NK-92 (cell line): Measurements from ENCODE around the gene CEBPZOS.
"Not testable (repeated sequence)": the region's sequence is repeated elsewhere in the genome, so short reads cannot be mapped to it uniquely, and the experiment has no call there.

Source experiments
- DNase-seq: peaks from one replicate; lab custom pipeline; 2025; ENCODE audit not compliant: unreplicated experiment; lab: John Stamatoyannopoulos, UW

CEBPZOS gene

GRCh38 chr2:37190290-37190689 is 6.0 kb upstream of the CEBPZOS start:
- no peak for DNase-seq

GRCh38 chr2:37191253-37191652 is 5.0 kb upstream of the CEBPZOS start:
- DNase-seq, result no peak

DNA sequence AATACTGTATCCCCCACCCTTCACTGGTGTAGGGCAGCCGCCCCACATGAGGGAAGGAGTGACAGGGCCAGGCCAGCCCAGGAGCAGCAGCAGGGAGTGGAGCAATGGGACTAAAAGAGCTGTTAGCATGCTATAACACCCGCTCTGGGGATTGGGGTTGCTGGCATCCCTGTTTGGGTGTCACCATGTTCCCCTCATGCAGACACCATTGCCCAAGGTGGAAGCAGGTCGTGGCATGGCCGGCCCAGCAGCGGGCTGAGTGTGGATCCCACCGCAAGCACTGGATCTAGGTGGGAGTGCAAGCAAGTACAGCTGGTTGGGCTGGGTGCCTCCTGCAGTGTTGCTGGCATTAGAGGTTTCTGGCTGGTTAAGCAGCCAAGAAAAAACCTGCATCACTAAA is 4.5 kb upstream of the CEBPZOS start:
- DNase-seq, result no peak

GRCh38 chr2:37192551-37192950 is 3.7 kb upstream of the CEBPZOS start:
- no peak for DNase-seq

DNA sequence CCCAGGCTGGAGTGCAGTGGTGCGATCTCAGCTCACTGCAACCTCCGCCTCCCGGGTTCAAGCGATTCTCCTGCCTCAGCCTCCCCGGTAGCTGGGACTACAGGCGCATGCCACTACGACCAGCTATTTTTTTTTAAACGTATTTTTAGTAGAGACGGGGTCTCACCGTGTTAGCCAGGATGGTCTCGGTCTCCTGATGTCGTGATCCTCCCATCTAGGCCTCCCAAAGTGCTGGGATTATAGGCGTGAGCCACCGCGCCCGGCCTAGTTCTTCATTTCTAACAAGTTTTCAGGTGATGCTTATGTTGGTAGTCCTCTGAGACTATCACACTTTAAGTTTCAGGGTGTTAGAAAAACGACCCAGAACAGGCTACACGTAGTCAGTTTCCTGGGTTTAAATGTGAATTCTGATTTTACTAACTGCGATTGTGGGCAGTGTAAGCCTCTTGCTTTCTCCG is 405 bp upstream of the CEBPZOS start:
- DNase-seq, result not testable (repeated sequence)

- DNase-seq, result no peak
Observed at GRCh38 chr2:37198681-37199065, 2.4 kb downstream of the CEBPZOS start.

GRCh38 chr2:37201208-37201607 is 4.9 kb downstream of the CEBPZOS start:
- no peak for DNase-seq

GRCh38 chr2:37201766-37202165 is 5.5 kb downstream of the CEBPZOS start:
- DNase-seq, result no peak

GRCh38 chr2:37203708-37204107 is 7.4 kb downstream of the CEBPZOS start:
- DNase-seq, result no peak

DNA sequence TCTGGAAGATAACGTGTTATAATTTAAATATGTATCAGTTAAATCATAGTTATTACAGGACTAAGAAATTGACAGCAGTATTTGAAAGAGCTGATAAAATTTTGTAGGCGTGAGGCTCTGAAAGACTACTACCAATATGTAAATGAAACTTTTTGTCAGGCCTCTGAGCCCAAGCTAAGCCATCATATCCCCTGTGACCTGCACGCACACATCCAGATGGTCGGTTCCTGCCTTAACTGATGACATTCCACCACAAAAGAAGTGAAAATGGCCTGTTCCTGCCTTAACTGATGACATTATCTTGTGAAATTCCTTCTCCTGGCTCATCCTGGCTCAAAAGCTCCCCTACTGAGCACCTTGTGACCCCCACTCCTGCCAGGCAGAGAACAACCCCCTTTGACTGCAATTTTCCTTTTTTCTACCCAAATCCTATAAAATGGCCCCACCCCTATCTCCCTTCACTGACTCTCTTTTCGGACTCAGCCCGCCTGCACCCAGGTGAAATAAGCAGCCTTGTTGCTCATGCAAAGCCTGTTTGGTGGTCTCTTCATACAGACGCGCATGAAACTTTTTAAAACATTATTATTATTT is 8.9 kb downstream of the CEBPZOS start:
- not testable (repeated sequence) for DNase-seq

GRCh38 chr2:37205689-37206341 is 9.5 kb downstream of the CEBPZOS start:
- no peak for DNase-seq

GRCh38 chr2:37206760-37207159 is 10.5 kb downstream of the CEBPZOS start:
- not testable (repeated sequence) for DNase-seq

DNA sequence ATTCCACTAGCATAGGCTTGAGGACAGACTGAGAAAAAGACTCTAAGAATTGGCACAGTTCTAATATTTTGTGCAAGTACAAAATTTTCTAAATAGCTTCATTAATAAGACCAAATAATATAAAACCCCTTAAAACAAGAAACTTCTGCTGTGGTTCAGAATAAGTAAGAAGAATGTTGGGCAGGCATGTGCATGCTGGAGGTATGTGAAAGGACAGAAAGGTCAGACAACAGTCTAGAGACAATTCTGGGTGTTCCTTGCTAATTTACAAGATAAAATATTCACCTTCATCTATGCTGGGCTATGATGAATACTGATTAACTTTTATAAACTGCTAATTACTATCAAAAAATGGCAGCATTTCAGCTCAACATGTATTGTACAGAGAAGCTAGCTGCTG is 14.9 kb downstream of the CEBPZOS start:
- no peak for DNase-seq

DNA sequence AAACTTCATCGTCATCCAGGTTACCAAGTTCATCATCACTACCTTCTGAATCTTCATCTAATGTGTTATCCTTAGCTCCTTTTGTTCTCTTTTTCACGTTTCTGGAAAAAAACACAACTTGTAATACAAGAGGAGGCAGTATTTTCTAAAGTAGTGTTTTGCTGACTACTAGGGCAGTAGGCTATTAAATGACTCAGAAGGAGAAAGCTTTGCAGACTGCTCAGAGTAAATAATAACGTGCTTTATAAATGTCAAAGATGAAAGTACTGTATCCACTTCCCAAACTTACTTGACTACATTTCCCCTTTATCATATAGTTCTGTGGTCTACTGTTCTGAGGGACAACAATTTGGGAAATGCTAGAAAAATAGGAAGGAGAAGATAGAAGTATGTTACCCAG is 15.6 kb downstream of the CEBPZOS start:
- DNase-seq, result no peak

DNA sequence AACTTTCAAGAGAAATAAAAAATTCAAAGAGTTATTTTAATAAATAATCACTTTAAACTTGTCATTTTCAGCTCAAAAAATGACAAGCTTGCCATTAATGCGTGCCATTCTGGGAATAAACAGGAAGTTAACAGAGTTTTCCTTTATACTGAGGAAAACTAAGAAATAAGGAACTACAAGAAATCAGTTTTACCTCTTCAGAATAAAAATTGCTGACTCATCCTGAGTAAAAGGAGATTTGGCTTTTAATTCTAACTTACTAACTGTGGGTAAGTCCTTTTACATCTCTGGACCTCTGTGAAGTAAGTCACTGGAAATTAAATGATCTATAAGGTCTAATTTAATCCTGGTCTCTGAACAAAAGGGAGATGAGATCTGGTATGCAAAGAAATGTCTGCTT is 19.0 kb downstream of the CEBPZOS start:
- no peak for DNase-seq

- DNase-seq, result no peak
Observed at GRCh38 chr2:37219046-37219445, 22.8 kb downstream of the CEBPZOS start.

- no peak for DNase-seq
Observed at GRCh38 chr2:37223131-37223530, 26.8 kb downstream of the CEBPZOS start.

DNA sequence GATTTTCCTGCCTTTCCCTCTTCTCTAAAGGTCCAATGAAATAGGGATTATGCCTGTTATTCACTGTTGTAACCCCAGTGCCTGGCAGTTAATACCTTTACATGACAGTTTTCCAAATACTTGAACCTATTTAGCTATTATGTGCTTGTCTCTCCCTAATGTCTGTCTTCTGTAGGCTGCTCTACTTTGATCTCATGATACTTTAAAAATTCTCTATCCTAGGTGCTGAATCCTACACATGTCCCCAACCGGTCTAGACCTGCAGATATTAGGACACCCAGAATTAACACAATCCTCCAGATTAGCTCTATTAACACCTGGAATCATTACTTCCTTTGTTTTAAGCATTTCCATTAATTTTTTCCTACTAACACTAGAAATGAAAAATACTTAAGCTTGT is 27.8 kb downstream of the CEBPZOS start:
- DNase-seq, result no peak

- not testable (repeated sequence) for DNase-seq
Observed at GRCh38 chr2:37225129-37225528, 28.8 kb downstream of the CEBPZOS start.

DNA sequence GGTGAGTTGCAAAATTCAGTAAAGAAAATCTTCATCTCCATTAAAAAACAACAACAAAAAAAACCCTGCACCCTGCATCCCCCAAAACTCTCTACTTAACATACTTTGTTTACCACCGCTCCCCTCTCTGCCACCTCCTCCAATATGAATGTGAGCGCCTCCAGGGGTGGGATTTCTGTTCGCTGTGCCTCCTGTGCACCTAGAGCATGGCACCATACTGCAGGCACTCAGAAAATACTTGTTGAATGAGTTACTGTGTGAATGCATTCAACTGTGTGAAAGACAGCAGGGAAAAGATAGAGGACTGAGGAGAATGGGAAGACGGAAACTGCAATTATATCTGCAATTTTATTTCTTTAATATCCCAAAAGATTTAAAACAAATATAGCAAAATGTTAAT is 30.6 kb downstream of the CEBPZOS start:
- no peak for DNase-seq

- DNase-seq, result no peak
Observed at GRCh38 chr2:37228788-37229187, 32.5 kb downstream of the CEBPZOS start.

- no peak for DNase-seq
Observed at GRCh38 chr2:37230581-37230980, 34.3 kb downstream of the CEBPZOS start.
